Epidermal melanocyte (primary cell): ENCODE measurements around the gene RBBP5.

Source experiments
- DNase-seq: peaks from one replicate; pipeline ENCODE4 v3.0.0; 2011; ENCODE audit warnings: low spot score; ENCODE audit not compliant: insufficient read length

RBBP5 gene

DNA sequence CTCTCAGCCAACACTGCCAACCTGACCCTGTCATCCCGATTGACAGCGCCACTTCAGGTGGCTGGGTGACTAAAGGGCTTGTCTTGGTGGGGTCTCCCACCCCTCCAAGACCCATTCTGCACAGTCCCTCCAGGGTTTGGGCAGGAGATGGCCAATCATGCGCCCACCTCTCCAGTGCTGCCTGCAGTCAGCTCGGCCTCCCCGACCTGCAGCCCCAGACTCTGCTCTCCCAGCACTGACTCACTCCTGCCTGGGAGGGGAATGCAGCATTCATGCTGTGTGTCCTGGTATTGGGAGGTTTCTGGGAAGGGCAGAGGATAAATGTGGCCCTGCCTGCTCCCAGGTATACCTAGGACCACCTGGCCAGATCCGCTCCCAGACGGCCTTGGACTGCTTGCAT is 47.3 kb downstream of the RBBP5 start:
- no peak for DNase-seq

DNA sequence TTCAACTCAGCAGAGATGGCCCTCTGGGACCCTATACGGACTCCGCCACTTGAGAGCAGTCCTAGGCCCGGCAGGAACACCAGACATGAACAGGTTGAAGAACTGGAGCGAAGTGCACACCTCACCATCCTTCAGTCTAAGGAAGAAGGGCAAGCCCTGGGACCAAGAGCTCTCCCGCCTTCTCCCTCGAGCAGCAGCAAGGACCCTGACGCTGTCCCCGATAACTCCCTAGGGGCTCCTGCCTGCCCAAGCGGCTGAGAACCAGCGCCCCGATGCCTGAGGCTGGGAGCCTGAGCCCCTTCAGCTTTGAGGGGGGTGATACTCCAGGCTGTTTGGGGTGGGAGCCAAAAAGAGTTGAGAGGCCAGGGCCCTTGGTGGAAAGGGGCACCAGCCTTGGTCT is 47.7 kb downstream of the RBBP5 start:
- no peak for DNase-seq

- no peak for DNase-seq
These were observed 48.3 kb downstream of the RBBP5 start for GRCh38 chr1:205073511-205073910.

DNA sequence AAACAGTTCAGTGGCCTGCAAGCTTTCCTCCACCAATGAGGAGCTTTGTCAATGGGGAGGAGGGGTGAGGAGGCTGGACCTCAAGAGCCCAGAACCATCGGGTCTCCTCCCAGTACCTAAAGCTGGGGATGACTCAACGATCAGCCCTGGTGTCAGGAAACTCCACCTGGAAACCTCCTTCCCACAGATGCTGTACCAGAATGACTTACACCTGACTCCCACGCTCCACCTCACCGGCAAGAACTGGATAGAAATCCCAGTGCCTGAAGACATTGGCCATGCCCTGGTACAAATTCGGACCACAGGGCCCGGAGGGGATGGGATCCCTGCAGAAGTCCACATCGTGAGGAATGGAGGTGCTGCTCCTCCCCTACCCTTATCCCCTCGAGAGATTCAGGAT is 48.9 kb downstream of the RBBP5 start:
- no peak for DNase-seq

DNA sequence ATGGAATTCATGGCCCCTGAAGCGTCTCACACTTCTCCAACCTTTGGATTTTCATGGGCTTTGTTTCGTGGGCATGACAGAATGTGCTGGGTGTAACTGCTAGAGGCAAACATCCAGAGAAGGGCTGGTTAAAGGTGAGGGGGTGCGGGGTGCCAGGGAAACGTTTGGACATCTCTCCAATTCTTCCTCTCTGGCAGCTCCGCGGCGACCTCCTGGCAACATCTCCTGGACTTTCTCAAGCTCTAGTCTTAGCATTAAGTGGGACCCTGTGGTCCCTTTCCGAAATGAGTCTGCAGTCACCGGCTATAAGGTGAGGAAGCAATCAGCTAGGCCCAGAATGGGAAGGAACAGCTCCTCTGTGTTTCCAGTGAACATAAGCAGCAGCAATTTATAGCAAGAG is 49.5 kb downstream of the RBBP5 start:
- DNase-seq: no peak

DNA sequence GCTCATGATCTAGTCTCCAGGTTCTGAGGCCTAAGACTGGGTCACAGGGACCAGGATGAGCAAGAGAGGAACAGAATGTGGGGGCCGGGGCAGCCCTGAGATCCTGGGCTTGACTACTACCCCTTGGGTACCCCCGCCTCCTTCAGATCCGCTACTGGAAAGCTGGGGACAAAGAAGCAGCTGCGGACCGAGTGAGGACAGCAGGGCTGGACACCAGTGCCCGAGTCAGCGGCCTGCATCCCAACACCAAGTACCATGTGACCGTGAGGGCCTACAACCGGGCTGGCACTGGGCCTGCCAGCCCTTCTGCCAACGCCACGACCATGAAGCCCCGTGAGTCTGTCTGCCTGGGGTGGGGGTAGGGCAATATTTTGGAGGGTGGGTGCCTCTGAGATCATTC is 50.0 kb downstream of the RBBP5 start:
- no peak for DNase-seq

- no peak for DNase-seq
These were observed 50.8 kb downstream of the RBBP5 start for GRCh38 chr1:205071028-205071409.

DNA sequence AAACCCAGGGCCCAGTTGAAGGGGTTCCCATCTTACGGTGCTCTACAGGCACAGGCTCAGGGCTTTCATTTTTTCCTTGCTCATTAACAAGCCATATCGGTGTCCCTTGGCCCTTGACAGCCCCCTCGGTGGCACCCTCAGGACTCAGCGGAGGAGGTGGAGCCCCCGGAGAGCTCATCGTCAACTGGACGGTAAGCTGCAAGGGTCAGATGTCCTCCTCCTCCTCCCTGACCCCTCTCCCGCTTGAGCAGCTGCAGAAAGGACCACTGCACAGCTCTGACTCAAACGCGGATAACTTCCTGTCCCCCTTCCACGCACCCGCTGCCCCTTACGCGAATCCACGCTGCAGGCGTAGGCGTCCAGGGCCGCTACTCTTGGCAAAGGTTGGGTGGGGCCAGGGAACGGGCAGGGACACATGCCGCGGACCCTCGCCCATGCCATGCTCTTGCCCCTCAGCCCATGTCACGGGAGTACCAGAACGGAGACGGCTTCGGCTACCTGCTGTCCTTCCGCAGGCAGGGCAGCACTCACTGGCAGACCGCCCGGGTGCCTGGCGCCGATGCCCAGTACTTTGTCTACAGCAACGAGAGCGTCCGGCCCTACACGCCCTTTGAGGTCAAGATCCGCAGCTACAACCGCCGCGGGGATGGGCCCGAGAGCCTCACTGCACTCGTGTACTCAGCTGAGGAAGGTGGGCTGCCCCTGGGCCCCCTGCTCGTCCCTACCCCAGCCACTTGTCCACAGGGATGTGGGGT is 52.2 kb downstream of the RBBP5 start:
- DNase-seq: no peak

DNA sequence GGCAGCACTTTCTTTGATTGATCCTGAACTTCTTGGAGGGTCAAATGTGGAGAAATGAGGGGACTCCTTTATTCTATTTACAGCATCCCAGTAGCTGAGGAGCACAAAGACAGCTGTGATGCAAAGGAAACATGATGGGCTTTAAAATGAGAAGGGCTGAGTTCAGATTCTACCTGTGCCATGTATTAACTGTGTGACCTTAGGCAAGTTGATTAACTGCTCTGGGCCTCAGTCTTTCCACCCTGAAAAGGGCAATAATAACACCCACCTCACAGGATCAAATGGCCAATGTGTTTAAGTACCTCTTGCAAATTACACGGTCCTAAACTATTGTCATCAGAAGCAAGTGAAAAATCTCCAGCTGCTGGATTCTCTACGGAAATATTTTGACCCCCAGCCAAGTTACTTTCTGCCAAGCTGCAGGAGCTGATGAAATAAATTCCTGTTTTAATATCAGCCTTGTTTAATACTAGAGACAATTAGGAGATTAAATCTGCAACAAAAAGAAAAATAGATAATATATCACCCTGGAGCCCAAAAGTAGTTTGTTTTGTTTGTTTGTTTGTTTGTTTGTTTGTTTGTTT is 53.2 kb downstream of the RBBP5 start:
- DNase-seq: no peak

DNA sequence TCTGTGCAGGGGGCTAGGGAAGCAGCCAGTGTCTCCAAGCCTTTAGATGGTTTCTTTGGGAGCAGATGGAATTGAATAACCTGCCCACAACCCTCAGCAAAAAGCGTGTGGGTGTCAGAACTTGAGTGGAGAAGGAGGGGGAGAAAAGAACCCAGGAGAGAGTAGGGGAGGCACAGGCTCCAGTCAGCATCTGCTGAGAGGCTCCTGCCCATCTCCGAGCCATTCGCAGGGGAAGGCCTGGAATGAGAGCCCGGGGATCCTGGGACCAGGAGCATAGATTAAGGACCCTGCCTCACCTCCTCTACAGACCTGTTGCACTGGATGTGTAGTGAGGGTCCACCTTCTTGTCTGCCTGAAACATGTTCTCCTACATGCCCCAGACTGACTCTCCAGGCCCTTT is 53.8 kb downstream of the RBBP5 start:
- DNase-seq: no peak

- no peak for DNase-seq
These were observed 54.7 kb downstream of the RBBP5 start for GRCh38 chr1:205067031-205067430.

DNA sequence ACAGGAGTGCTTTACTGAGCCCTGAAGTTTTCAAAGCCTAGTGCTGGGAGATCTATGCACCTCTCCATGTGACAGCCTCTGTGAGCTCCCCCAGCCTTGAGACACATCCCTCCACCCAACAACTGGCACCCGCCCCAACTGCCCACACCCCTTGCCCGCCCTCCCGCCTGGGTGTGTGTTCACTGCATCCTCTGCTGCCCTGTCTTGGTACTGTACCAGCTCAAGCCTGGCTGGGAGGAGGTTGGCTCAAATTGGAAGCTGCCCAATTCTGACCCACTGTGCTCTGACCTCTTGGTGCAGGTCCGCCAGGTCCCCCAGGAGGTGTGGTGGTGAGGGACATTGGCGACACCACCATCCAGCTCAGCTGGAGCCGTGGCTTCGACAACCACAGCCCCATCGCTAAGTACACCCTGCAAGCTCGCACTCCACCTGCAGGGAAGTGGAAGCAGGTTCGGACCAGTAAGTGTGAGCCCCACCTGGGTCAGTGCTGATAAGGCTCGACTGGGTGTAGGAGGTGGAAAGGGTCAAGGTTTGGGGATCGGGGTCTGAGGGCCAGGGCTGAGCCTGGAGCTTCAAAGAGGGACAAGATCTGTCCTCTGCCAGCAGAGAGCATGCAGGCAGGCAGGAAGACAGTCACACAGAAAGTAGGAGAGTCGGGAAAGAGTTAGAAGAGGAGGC is 55.5 kb downstream of the RBBP5 start:
- DNase-seq: no peak

DNA sequence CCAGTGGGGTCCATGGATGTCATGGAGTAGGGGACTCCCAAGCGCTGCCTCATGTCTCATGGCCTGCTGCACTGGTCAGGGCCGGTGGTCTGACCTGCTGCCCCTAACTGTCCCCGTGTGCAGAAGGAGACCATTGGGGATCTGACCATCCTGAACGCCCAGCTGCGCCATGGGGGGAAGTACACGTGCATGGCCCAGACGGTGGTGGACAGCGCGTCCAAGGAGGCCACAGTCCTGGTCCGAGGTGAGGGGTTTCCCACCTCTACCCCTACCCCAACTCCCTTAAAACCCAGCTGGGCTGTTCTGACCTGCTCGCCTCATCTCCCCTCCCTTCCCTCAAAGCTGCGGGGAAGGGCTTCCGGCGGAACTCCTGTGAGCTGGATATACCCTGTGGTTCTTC is 56.1 kb downstream of the RBBP5 start:
- DNase-seq: no peak

DNA sequence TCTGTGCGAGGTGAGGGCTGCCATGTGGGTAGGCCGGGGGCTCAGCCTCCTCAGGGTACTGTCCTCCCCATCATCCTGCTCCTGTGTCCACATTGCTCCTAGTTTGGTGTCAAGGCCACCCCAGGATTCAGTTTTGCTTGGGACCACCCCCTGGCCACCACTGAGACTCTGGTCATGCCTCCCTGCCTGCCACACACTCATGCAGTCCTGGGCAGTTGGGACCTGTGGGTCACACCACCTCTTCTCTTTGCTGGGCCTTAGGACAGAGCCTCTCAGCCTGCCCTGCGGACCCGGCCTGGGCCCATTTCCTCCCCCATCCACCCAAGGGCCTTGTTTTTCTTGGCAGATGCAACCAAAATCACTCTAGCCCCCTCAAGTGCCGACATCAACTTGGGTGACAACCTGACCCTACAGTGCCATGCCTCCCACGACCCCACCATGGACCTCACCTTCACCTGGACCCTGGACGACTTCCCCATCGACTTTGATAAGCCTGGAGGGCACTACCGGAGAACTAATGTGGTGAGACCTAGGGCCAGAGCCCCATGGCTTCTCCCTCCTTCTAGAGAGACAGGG is 56.9 kb downstream of the RBBP5 start:
- DNase-seq: no peak

DNA sequence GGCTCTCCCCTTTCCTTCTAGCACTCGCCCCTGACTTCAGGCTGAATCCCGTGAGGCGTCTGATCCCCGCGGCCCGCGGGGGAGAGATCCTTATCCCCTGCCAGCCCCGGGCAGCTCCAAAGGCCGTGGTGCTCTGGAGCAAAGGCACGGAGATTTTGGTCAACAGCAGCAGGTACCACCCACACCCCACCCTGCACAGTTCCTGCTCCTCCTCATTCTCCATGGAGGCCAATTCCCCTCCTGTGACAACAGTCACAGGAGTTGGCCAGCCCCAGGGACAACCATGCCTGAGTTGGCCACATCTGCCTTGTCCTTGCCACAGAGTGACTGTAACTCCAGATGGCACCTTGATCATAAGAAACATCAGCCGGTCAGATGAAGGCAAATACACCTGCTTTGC is 57.5 kb downstream of the RBBP5 start:
- no peak for DNase-seq

GRCh38 chr1:205062895-205063294 is 58.9 kb downstream of the RBBP5 start:
- DNase-seq: no peak

- no peak for DNase-seq
These were observed 59.5 kb downstream of the RBBP5 start for GRCh38 chr1:205062319-205062718.

DNA sequence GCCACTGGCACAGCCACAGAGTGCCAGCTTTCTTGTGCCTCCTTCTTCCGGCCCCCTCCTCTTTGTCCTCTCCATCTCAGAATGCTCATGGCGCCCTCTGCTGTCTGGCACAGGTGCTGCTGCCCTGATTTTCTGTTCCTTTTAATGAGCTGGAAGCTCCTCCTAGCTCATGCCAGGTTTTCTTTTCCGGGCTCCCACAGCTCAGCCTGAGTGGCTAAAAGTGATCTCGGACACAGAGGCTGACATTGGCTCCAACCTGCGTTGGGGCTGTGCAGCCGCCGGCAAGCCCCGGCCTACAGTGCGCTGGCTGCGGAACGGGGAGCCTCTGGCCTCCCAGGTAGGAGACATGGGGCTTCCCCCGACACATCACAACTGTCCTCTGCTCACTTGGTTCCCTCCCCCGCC is 60.1 kb downstream of the RBBP5 start:
- DNase-seq: peak; percentile 64

GRCh38 chr1:205061227-205061626 is 60.6 kb downstream of the RBBP5 start:
- no peak for DNase-seq

DNA sequence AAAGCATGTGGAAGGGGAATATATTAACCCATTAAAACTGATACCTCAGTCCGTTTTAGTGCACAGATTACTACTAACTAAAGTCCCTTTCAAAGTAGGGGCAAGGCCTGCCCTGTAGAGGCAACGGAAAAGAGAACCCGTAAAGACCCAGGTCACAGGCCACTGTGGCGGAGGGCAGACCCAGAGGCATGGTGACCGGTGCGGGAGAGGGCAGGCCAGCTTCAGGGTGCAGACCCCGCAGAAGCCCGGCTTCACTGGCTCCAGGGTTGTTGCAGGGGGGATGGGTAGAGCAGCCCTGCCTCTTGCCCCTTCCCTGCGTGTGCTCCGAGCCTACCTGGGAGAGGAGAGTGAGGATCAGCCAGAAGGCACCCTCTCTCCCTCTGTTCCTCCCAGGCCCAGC is 61.0 kb downstream of the RBBP5 start:
- no peak for DNase-seq

DNA sequence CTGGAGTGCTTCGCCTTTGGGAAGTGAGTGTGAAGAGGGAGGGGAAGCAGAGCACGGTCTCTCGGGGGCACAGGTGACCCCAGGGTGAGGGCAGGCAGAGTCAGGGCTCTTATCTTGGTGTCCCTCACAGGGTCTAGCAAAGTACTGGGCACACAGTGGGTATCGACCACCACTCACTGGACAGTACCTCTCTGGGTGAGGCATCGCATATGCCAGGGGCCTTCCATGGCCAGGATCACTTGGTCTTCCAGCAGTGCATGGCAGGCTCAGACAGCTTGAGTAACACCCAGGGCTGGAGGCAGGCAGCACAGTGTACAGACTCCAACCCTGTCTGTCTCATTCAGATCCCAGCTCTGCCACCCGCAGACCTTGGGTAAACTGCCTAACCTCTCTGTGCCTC is 62.1 kb downstream of the RBBP5 start:
- no peak for DNase-seq

GRCh38 chr1:205058853-205059252 is 62.9 kb downstream of the RBBP5 start:
- DNase-seq: no peak
